GM12801 (cell line): ENCODE results near the gene MRPL27.

Source experiments
- TF ChIP-seq, protein P1 (sequence below): IDR thresholded peaks from one replicate; pipeline ENCODE4 v1.5.1; 2011; ENCODE audit warnings: control low read depth; ENCODE audit not compliant: insufficient read length; ENCODE audit errors: extremely low read depth

Gene MRPL27

DNA sequence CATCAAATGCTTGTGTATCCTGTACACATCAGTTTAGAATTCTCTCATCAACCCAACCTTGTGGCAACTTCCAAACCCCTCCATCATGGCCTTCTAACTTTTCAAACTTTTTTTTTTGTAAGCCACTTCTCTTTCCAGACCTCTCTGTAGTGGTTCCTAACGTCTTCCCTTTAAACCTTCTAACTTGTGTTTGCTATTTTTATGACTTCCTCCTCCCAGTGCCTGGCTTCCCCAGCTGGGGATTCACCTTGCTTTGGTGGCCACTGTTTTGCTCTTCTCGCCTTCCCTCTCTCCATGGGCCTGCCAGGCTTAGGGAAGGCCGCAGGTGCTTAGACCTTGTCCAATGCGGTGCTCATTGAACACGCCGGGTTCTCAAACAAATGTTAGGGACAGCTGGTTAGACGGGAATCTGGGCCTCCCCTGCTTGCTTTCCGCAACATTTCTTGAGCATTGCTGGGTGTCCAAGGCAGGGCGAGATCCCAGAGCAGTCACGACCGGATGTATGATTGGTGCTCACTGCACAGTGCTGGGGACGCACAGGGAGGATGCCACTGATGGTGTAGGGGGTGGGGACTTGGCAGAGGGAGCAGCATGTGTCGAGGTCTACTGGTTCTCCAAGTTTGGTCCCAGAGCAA, 28.1 kb downstream of the MRPL27 start:
- TF ChIP-seq, protein P1, sequence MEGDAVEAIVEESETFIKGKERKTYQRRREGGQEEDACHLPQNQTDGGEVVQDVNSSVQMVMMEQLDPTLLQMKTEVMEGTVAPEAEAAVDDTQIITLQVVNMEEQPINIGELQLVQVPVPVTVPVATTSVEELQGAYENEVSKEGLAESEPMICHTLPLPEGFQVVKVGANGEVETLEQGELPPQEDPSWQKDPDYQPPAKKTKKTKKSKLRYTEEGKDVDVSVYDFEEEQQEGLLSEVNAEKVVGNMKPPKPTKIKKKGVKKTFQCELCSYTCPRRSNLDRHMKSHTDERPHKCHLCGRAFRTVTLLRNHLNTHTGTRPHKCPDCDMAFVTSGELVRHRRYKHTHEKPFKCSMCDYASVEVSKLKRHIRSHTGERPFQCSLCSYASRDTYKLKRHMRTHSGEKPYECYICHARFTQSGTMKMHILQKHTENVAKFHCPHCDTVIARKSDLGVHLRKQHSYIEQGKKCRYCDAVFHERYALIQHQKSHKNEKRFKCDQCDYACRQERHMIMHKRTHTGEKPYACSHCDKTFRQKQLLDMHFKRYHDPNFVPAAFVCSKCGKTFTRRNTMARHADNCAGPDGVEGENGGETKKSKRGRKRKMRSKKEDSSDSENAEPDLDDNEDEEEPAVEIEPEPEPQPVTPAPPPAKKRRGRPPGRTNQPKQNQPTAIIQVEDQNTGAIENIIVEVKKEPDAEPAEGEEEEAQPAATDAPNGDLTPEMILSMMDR = no peak

DNA sequence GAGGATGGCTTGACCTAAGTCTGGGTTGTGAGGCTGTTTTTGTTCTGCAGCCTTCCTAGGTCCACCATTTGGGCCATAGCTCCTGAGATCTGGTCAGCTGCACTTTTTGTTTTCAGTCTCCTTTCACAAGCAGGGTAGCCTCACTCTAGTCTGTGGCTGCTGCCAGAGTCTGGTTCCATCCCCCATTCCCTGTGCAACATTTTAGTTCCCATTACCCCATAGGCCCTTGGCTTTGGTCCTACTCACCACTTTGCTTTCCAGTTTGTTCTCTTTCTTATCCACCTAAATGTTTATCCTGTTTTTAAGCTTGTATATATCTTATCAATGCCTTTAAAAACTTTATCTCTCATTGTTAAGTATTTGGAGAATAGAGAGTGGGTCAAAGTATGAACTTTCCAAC, 33.6 kb downstream of the MRPL27 start:
- TF ChIP-seq, protein P1 = no peak

DNA sequence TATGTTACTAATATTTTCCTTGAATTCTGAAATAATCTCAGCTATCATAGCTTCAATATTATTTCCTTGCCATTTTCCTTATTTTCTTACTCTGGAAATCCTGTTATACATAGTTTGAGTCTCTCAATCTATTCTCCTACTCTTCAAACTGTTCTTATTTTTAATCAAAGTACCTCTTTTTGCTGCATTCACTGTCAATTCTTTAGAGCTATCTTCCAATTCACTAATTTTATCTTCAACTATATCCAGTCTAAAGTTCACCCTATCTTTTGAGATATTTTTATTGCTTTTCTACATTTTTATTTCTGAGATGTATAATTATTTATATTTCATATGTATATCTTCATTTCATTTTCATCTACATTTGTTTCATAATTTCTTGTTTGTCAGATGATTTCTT, 34.3 kb downstream of the MRPL27 start:
- TF ChIP-seq, protein P1 = no peak

DNA sequence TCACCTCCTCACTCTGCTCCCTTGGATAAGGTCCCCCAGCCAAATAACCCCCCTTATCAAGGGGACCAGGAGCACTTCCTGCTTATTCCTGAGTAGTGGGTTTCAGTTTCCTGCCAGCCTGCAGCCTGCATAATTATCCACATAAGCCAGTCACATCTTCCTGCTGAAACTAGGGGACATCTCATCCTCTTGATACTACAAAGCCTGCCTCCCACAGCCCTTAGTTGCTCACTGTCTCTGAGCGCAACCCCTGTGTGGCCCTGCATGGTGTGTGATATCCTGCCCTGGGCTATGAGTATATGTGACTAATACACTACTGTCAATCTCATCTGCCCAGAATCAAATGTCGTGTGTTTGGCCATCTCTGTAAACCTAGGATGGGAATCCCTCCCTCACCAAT, 35.0 kb downstream of the MRPL27 start:
- TF ChIP-seq, protein P1 = no peak

DNA sequence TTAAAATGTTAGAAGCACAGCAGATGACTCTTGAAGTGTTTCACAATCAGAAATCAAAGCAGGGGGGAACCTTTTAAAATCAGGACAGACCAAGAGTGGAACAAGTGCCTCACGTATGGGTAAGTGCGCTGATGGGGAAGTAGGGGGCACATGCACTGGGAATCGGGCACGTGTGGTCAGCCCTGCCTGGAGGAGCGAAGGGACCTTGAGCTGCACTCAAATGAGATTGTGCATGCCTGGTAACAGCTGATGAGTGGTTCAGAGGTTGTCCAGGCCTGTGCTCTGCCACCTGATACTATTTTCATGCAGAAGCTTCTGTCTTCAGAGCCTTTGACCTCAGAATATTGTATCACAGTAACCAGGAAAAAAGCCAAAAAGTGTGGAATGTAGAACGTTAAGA, 40.8 kb downstream of the MRPL27 start:
- TF ChIP-seq, protein P1 = no peak

DNA sequence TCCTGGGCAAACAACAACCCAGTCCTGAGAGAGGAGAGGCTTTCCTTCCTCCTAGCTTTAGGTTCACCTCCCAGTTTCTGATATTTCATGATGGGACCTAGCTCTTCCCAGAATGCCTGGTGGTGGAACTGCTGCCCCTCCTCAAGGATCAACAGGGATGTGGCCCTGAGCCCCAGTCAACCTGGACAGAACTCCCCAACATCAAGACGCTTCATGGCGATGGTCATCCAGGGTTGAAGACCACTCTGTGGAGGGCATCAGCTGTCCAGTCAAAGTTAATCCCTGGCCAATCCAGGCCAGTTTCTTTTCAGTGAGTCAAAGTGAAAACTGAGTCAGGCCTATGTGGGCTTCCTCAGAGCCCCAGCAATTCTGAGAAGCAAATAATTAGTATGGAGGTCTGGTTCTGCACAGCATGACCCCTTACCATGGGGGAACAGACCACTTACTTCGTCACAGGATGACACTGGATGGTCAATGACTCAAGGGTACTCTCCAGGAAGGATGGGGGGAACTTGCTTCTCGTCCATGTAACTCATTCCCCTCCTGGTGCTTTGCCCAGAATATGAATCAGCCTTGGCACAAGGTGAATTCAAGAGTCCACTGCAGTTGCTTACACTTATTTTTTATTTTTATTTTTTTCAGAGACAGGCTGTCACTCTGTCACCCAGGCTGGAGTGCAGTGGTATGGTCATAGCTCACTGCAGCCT, 41.7 kb downstream of the MRPL27 start:
- TF ChIP-seq, protein P1 = no peak

DNA sequence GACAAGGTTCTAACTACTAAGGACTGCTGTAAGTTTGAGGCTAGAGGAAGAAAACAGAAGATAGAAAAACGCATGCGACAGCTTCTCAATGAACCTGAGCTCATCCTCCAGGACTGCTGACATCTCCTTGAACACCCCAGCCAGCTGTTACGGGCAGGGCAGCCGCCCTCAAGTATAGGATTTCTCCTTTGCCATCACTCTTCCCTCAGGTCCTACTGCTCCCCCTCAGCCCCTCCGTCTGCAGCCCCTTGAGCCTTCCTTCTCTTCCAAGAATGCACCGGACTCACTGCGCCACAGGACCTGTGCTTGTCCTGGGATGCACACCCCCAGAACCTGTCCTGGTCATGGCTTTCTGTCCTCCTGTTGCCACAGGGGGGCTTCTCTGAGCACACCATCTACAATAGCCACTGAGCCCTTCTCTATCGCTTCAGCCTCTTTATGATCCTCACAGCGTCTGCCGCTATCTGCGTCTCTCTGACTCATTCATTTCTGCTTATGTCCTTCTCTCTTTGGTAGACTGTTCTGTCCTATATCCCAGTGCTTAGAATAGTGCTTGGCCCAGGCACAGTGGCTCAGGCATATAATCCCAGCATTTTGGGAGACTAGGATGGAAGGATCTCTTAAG, 42.7 kb downstream of the MRPL27 start:
- TF ChIP-seq, protein P1 = no peak
